GM19043 (cell line): ENCODE measurements around the gene GHRHR.

Experiments
- ATAC-seq: cut with Tn5 transposase; IDR thresholded peaks from one replicate; pipeline ENCODE4 v1.9.1; 2021; ENCODE audit warnings: low read depth; ENCODE audit not compliant: unreplicated experiment

The GHRHR gene

DNA sequence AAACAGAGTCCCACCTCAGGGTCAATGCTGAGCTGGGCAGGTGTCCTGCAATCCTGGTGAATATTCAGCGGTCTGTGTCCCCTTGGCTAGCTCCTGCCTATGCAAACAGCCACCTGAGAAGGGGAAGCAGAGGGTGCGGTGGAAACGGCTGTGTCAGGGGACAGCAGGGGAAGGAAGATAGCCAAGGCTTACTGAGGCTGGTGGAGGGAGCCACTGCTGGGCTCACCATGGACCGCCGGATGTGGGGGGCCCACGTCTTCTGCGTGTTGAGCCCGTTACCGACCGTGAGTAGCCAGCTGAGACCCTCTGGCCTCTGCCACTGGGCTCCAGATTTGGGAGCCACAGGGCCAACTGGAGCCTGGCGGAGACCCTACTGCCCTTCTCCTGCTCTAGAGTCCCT is at the start of gene GHRHR:
Gene GHRHR (plus strand): TSS at position 112 of the 400 bp plus-strand sequence. CDS start 116 bp downstream, at position 228.
- ATAC-seq, result no peak

DNA sequence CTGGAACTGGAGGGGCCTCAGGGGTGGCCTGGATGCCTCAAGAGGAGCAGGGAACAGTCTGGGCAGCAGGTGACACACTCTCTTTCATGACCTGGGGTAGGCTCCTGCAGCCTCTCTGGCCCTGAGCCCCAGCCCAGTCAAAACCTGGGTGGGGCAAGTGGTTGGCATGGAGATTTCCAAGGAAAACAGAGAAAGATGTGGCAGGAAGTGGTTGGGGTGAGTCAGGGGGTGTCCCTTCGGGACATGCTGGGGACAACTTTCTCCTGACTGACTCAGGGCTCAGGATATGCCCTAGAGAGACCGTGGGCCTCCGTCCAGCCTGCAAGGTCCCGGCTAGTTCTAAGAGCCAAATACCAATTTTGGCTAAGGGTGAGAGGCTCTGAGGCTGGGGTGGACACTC is 49.2 kb upstream of the GHRHR start:
- ATAC-seq, result no peak

DNA sequence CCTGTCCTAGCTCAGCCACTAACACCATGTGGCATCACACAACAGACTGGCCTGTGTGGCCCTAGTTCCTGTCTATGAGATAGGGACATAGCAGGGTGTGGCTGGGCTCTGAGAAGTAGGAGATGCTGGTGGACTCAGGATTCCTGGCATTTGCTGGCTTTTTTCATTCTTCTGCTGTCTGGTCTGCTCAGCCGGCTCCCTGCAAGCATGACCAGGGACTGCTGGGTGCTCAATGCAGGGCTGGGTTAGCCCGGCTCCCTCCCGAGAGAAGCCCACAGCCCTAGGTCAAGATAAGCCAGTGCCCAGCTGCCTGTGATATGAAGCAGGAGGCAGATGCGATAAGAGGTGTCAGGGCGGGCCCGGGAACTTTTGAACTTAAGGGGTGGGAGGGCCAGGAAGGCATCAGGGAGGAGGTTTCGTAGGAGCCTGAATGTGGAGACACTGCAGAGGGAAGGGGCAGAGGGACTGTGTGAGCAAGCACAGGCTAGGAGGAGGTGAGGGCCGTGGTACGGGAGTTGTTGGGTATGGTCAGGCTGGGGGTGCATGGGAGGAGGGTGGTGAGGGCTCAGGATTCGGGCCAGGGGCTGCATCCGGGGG is 48.6 kb upstream of the GHRHR start:
- no peak for ATAC-seq

DNA sequence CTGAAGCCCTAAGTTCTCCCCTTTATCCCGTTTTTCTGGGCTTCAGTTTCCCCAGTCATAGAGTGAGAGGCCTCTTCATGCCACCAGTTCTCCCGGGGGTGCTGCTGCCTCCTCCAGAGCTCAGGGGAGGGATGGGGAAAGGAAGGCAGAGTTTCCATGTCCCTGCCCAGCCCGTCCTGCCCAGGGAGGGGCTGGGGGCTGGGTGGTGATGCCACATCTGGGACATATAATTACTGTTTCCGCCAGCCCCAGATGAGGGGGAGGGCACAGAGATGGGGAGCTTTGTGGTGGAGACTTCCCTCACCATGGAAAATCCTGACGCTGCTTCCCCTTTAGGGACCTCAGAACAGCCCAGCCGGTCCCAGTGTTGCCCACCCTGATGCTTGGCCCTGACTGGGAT is 48.0 kb upstream of the GHRHR start:
- ATAC-seq, result no peak

DNA sequence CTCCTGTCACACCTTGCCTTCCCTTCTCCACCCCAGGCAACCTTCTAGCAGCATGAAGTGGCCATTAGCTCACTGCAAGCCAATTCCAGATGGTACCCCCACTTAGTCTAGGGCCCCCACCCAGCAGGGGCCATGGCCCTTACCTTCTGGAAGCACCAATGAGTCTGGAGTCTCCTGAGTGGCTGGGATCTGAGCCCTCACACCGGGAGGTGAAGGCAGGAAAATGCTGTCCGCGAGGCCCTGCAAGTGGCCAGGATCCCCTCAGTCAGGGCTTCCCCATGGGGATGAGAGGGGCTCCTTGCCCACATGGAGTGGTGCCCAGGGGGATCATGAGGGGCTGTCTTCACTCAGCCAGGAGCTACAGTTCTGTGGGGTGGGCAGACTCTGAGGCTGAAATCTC is 47.5 kb upstream of the GHRHR start:
- no peak for ATAC-seq

DNA sequence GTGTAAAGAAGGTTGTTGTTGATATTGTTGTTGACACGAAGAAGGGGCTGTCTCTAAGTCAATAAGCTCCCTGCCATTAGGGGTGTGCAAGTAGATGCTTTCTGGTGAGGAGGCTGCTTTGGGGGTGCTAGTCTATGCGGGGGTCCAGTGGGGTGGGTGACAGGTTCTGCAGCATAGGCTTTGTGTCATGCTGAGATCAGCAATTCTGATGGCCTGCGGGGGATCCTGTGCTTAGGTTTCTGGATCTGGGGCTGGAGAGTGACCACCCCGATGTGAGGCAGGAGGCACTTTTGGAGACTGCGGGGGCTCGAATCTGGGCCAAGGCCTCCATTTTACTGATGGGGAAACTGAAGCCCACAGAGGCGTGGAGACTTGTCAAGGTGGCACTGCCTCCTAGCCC is 47.0 kb upstream of the GHRHR start:
- no peak for ATAC-seq

DNA sequence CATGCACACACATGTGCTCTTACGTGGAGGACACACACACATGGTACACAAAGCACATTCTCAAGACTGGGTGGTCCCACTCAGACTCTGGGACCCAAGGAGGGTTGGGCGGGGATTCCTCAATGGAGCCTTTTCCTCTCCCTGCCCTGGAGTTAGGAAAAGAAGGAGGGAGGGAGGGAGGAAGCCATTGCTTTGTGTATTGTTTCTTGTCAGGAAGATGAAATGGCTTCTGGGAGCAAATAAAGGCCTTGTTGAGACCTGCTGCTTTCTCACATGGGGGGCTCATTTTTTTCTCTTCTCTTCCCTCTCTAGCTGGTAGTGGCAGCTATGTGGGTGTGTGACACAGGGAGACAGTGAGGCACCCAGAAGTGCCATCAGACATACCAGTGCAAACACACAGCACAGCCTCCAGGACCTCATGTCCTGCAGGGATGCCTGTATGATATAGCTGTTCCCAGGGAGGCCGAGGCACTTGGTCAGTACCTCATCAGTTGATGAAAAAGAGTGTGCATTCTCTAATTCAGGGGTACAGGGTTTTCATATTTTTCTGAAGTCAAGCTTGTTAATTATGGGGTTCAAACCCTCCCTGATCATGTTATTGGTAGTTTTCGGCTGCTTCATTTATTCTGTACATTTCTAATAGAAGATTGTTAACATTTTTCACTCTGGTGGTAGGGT is 46.4 kb upstream of the GHRHR start:
- no peak for ATAC-seq

DNA sequence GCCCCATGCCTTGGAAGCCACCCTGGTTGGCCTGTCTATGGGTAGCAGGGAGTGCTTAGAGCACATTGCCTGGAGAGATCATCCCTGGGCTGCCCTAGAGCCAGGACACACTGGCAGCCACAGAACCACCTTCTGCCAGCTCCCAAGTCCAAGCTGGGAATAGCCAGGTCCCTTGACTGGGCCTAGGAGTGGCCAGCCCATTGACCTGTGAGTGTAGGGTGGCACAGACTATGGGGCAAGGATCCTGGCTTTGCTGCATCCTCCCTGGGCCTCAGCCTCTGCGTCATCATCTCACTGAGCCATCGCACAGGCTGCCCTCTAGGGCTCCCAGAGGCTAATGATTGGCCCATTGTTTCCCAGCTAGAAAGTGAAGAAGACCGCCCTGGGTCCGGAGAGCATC is 45.1 kb upstream of the GHRHR start:
- no peak for ATAC-seq

DNA sequence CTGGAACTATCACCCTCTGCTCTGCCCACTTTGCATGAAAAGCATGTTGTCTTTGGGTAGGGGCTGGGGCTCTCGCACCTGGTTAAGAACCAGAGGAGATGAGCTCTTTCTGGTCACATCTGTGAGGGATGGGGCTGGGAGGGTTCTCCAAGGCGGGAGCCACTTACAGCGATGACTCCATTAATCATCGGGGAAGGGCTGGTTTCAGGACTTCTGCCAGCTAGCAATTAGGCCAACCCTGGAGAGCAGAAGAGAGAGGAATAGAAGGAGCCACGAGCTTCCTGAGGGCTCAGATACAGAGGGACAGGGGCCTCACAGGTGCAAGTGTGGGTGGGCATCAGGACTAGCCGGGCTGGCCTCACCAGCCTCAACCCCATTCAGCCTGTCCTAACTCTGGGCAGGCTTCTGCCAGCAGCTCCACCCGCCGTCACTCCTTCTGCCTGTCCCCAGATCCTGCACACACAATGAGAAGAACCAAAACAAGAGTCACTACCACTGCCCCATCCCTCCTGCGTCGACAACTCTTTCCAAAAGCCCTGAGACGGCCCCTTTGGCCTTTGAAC is 43.7 kb upstream of the GHRHR start:
- ATAC-seq, result no peak

DNA sequence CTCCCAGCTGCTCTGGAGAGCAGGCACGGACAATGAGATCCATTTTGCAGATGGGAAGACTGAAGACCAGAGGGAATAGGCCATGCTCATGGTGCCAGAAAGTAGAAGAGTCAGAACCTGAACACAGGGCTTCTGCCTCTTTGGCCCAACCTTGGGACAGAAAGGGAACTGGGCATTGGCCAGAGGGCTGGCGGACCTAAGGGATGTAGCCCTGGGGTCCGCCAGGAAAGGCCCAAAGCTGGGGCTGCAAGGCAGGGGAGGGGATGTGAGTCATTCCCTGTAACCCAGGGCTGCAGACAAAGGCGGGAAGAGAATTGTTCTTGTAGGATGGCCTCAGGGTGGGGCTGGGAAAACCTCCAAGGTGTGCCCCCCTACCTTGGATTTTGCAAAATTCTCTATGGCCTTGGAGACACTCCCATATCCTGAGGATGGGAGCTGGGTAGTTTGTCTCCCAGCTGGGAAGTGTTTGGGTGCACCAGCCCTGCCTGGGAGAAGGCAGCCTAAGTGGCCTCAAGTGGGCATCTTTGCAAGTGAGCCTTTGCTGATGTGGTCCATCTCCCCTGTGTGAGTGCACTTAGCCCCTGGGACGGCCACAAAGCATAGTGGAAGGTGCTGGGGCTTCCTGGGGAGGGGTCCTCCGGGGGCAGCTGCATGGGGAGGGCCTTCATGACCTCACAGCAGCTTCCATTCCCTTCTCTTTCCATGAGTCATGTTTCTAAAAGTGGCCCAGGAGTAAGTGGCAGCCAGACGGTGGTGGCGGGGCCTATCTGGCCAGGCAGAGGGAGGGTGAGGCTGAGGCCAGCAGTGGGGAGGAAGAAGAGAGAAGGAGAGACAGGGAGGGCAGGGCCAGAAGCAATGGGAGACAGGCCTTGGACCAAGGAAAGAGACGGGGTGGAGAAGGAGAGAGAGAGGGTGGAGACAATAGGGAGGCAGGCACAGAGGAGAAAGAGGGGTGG is 42.9 kb upstream of the GHRHR start:
- no peak for ATAC-seq

DNA sequence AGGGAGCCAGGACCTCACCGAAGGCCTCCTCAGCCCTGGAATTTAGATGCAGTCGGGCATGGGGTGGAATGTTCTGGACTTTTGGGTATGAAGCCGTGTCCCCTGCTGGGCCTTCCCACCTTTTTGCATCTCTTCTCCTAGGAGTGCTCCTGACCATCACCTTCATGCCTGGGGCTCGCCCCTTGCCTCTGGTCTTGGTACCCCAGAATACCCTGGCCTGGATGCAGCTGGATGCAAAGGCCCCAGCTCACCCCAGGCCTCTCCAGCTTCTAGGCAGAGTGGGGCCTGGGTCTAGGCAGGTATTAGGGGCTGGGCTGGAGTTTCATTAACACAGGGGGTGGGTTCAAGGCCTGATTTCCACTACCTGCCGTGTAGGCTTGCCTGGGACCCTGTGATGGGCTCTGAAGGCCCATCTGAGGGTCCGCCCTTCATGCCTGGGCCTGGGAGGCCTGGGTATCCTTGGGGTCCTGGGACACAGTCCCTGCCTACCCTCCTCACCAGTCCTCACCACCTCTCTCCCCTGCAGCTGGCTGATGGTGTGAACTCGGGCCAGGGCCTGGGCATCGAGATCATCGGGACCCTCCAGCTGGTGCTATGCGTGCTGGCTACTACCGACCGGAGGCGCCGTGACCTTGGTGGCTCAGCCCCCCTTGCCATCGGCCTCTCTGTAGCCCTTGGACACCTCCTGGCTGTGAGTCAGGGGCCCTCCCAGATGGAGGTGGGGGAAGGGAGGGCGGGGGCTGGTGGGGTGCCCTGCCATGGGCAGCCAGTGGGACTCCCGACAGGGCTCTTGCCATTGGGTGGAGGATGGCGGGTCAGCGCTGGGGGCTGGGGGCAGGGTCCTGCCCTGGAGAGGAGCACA is 42.0 kb upstream of the GHRHR start:
- no peak for ATAC-seq

DNA sequence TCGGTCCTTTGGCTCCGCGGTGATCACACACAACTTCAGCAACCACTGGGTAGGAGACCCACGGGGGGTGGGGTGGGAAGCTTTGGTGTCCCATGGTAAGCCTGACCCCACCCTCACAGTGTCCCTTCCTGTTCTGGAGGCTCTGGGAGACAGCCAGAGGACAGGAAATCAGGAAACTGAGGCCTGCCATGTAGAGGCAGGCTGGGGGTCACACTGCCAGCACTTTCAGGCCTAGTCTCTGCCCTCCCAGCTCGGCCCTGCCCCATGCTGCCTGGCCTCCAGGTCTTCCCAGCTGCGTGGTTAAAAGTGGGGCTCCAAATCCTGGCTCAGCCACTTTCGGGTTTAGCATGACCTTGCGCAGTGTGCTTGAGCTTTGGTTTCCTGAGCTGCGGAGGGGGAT is 41.2 kb upstream of the GHRHR start:
- ATAC-seq, result no peak

DNA sequence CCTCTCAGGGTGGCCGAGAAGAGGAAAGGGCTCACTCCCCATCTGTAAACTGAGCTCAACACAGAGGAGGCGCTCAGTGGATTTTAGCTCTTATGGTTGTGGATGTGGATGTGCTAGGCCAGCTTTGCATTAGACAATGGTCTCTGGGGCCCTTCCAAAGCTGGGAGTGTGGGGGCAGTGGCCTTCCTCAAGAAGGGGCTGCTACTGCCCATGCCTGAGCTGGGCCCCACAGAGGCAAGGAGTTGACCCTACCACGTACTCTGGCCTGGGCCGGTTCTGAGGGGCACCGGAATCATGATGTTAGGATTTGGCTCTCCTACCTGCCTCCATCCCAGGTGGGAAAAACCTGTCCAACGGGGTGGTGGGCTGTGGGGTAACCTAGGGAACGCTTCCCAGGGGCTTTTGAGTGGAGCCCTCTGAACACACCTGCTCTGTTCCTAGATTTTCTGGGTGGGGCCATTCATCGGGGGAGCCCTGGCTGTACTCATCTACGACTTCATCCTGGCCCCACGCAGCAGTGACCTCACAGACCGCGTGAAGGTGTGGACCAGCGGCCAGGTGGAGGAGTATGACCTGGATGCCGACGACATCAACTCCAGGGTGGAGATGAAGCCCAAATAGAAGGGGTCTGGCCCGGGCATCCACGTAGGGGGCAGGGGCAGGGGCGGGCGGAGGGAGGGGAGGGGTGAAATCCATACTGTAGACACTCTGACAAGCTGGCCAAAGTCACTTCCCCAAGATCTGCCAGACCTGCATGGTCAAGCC is 40.6 kb upstream of the GHRHR start:
- ATAC-seq, result no peak

DNA sequence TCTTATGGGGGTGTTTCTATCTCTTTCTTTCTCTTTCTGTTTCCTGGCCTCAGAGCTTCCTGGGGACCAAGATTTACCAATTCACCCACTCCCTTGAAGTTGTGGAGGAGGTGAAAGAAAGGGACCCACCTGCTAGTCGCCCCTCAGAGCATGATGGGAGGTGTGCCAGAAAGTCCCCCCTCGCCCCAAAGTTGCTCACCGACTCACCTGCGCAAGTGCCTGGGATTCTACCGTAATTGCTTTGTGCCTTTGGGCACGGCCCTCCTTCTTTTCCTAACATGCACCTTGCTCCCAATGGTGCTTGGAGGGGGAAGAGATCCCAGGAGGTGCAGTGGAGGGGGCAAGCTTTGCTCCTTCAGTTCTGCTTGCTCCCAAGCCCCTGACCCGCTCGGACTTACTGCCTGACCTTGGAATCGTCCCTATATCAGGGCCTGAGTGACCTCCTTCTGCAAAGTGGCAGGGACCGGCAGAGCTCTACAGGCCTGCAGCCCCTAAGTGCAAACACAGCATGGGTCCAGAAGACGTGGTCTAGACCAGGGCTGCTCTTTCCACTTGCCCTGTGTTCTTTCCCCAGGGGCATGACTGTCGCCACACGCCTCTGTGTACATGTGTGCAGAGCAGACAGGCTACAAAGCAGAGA is 39.9 kb upstream of the GHRHR start:
- ATAC-seq, result no peak

DNA sequence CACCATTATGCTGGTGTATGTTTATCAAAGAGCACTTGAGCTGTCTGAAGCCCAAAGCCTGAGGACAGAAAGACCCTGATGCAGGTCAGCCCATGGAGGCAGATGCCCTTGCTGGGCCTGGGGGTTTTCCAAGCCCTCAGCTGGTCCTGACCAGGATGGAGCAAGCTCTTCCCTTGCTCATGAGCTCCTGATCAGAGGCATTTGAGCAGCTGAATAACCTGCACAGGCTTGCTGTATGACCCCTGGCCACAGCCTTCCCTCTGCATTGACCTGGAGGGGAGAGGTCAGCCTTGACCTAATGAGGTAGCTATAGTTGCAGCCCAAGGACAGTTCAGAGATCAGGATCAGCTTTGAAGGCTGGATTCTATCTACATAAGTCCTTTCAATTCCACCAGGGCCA is 39.1 kb upstream of the GHRHR start:
- no peak for ATAC-seq

DNA sequence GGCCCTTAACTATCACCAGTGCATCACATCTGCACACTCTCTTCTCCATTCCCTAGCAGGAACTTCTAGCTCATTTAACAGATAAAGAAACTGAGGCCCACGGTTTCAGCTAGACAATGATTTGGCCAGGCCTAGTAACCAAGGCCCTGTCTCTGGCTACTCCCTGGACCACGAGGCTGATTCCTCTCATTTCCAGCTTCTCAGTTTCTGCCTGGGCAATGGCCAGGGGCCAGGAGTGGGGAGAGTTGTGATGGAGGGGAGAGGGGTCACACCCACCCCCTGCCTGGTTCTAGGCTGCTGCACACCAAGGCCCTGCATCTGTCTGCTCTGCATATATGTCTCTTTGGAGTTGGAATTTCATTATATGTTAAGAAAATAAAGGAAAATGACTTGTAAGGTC is 38.6 kb upstream of the GHRHR start:
- ATAC-seq, result no peak

DNA sequence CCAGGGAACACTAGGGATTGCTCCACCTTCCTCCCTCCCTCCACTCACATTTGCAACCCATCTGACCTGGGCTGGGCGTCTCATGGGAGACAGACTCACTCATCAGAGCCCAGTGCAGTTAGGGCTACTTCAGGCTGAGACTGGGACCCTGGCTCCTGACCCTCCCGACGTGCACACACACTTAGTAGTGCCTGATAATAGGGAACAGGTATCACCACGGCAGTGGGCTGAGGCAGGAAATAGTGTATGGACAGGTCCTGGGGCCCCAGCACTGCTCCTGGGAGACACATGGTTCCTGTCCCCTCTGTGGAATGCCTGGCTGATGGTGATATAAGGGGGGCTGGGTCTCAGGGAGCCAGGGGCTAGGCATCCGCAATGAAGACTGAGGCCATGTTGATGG is 37.8 kb upstream of the GHRHR start:
- ATAC-seq, result no peak

DNA sequence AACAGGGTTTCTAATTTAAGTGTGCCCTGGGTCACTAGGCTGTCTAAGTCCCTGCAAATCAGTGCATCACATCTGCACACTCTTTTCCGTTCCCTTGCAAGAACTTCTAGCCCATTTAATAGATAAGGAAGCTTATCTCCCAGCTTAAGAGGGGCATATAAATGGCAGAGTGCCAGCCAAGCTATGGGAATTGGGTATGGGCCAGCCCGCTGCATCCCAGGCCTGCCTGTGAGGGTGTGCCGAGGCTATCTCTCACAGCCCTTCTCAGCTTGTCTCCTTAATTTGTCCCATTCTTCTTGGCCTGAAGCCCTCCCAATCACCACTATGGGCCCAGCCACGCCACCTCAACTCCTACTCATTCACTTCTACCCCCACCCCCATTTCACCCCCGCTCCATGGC is 37.4 kb upstream of the GHRHR start:
- ATAC-seq, result no peak

DNA sequence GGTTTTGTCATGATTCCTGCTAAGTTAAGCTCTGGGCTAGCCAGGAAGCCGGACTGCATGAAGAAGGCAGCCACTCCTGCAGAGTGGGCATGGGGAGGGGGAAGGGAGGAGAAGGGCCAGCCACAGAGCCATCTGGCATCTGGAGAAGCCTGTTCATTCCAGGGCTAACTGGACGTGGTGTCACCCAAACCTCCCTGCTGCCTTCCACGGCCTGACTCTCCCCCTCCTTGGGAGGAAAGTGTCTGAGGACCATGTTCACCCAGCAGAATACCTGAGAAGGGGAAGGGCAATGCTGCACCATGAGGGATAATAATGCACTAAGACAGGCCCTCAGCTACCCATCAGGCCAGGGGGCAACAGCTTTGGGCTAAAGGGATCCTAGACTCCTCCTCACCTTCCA is 36.7 kb upstream of the GHRHR start:
- no peak for ATAC-seq
